ENCODE data around the gene VBP1. TPM values are rescaled to one million over a fixed set of nuclear protein-coding genes. Genes with fewer than 3 reads are reported as not detected.
"Not testable (repeated sequence)": the region's sequence is repeated elsewhere in the genome, so short reads cannot be mapped to it uniquely, and the experiment has no call there.

The VBP1 gene
- polyA plus RNA-seq, 5 donors, result 61.6 to 90.1 (median 68.6) TPM

DNA sequence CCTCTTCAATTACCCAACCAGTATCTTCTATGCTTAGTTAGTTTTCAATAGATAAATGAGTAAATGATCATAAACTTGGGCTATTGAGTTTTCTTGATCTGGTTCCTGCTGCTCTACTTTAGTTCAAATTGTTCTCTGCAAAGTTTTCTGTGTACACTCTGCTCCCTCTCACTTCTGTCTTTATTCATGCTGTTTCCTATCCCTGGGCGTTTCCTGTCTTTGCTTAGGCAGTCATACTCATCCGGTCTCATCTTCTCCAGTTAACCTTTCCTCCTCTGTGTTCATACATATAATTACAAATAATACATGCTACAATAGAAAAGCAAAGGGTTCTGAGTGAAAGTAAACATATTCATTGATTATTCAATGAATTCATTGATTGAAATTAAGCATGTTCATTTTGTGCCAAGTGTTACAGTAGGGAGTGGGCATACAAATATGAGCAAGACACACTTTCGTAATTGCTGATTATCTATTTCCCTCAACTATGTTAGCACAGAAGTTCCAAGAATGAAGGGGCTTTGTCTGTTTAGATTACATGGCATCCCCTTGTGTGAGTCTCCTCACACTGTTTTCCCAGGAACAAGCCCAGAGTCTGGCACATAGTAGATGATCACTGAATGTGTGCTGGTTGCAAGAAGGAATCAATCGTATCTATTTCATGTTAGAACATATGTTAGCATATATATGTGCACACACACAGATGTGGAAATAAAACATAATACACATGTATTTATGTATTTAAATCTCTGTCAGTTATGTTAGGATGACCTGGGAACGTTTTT, 46.9 kb downstream of the VBP1 start:
- no peak for DNase-seq

DNA sequence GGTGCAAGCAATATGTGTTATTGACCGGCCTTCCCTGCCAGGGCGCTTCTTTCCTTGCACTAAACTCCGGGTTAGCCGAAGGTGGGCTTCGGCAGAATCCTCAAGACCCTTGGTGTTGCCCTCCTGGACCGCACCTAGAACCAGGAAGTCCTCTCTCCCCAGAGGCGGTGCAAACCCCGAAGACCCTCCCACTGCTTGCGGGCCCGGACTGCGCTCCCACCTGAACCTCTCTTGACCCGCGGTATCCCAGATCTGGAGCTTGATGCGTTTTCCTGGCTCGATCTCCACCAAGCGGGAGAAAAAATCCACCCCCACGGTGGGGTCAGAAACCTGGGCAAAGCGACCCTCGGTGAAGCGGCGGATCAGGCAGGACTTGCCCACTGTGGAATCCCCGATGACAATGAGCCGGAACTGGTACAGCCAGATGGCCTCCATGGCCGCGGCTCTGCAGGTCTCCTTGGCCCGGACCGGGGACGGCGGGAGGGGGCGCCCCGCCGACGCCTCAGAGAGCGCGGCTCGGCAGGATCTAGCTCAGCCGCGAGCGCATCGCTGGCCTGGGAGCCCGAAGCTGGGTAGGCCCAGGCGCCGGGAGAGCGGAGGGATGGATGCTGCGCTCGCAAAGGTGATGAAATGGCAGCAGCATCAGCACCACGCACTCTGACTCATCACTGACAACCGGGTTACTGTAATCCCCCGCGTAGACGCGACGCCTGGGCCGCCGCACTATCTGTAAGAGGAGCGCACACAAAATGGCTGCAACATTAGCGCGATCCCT, 47.8 kb downstream of the VBP1 start, which contains the start of gene RAB39B:
Gene RAB39B (minus strand): TSS at position 638 of the 775 bp plus-strand sequence. CDS start 203 bp downstream, at position 435.
- DNase-seq, result peak in 1 of 2 donors; percentile 7

DNA sequence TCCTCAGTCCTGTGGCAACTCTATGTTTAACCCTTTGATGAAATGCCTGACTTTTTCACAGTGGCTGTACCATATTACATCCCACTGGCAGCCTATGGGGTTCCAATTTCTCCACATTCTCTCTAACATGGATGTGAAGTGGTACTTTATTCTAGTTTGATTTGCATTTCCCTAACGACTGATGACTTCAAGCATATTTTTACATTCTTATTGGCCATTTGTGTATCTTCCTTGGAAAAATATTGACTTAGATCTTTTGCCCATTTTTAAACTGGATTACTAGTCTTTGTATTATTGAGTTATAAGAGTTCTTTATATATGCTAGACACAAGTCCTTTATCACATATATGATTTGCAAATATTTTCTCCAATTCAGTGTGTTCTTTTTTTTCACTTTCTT, 50.2 kb downstream of the VBP1 start:
- DNase-seq, result no peak

DNA sequence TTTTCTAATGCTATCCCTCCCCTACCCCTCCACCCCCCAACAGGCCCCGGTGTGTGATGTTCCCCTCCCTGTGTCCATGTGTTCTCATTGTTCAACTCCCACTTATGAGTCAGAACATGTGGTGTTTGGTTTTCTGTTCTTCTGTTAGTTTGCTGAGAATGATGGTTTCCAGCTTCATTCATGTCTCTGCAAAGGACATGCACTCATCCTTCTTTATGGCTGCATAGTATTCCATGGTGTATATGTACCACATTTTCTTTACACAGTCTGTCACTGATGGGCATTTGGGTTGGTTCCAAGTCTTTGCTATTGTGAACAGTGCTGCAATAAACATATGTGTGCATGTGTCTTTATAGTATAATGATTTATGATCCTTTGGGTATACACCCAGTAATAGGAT, 51.7 kb downstream of the VBP1 start:
- DNase-seq, result not testable (repeated sequence)

DNA sequence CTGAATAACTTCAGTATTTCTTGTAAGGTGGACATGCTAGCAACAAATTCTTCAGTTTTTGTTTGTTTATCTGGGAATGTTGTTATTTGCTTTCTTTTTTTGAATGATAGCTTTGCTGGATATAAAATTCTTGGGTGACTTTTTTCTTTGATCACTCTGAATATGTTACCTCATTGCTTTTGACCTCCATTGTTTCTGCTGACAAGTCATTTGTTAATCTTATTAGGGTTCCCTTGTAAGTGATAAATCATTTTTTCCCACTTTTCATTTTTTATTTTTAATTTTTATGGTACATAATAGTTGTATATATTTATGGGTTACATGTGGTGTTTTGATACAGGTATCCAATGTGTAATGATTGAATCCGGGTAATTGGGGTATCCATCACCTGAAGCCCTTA, 54.7 kb downstream of the VBP1 start:
- DNase-seq, result no peak

DNA sequence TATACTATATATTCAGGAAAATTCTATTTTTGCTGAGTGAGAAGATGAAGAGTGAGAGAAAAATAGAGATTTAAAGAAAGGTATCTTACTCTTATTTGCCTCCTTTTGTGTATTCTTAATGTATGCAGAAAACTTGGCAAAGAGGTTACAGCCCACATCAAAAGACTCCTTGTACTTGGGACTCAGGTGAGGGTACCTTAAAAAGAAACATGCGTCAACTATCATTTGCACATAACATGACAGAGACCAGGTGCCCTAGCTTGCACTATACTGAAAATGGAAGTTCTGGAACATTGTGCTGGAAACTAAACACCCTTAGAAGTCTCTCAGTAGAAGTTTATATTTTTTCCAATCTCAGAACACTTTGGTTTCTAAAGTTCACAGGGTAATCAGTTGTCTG, 63.6 kb downstream of the VBP1 start:
- no peak for DNase-seq

Other genes with a start within 250 kb of the VBP1 start
- 1 to 10 TPM; 3.7 to 5.9 (median 4.7) TPM for gene F8, start 193.7 kb upstream of the VBP1 start, polyA plus RNA-seq (ENCODE audit: insufficient read depth in 1 of 5, insufficient read length in 5 of 5, low replicate concordance in 1 of 5)
- gene FUNDC2, start 189.6 kb upstream of the VBP1 start, polyA plus RNA-seq (ENCODE audit: insufficient read depth in 1 of 5, insufficient read length in 5 of 5, low replicate concordance in 1 of 5), result 100 to 1,000 TPM; 108 to 133 (median 113) TPM
- gene CMC4, start 145.3 kb upstream of the VBP1 start, polyA plus RNA-seq (ENCODE audit: insufficient read depth in 1 of 5, insufficient read length in 5 of 5, low replicate concordance in 1 of 5), result 10 to 100 TPM in 1 of 5 donors, 1 to 10 TPM in 4; 6.7 to 12.6 (median 8.5) TPM
- 10 to 100 TPM; 17.4 to 26.1 (median 20.5) TPM for gene MTCP1, start 145.3 kb upstream of the VBP1 start, polyA plus RNA-seq (ENCODE audit: insufficient read depth in 1 of 5, insufficient read length in 5 of 5, low replicate concordance in 1 of 5)
- gene BRCC3, start 145.0 kb upstream of the VBP1 start, polyA plus RNA-seq (ENCODE audit: insufficient read depth in 1 of 5, insufficient read length in 5 of 5, low replicate concordance in 1 of 5), result 10 to 100 TPM; 18.6 to 25.3 (median 23.2) TPM
- 1 to 10 TPM in 3 of 5 donors, under 1 TPM in 2; 0.77 to 1.2 (median 1.0) TPM for gene RAB39B, start 48.0 kb downstream of the VBP1 start, polyA plus RNA-seq (ENCODE audit: insufficient read depth in 1 of 5, insufficient read length in 5 of 5, low replicate concordance in 1 of 5)
- 10 to 100 TPM in 2 of 5 donors, 1 to 10 TPM in 3; 9.1 to 12.4 (median 9.9) TPM for gene CLIC2, start 118.2 kb downstream of the VBP1 start, polyA plus RNA-seq (ENCODE audit: insufficient read depth in 1 of 5, insufficient read length in 5 of 5, low replicate concordance in 1 of 5)
- not detected for gene F8A2, start 165.6 kb downstream of the VBP1 start, polyA plus RNA-seq (ENCODE audit: insufficient read depth in 1 of 5, insufficient read length in 5 of 5, low replicate concordance in 1 of 5)
- 10 to 100 TPM in 2 of 5 donors, 1 to 10 TPM in 2, not detected in 1; 2.6 to 11.6 (median 9.9) TPM for gene F8A3, start 242.2 kb downstream of the VBP1 start, polyA plus RNA-seq (ENCODE audit: insufficient read depth in 1 of 5, insufficient read length in 5 of 5, low replicate concordance in 1 of 5)